WTC11 (cell line): ENCODE data around the gene RABAC1. TPM values are rescaled to one million over a fixed set of nuclear protein-coding genes. Genes with fewer than 3 reads are reported as not detected.

Source experiments
- ATAC-seq: fragments of 200-7000 bp; cut with Tn5 transposase; 2 replicates; pipeline ENCODE4 v1.10.0; 2021; ENCODE audit warnings: mild to moderate bottlenecking, moderate library complexity
- CTCF ChIA-PET: fragments of 300-600 bp; sonication (Branson Sonifier 250); formaldehyde crosslinking; loops from one replicate; lab custom pipeline; 2021; ENCODE audit warnings: antibody characterized with exemption; lab: Charles Lee
- POLR2A ChIA-PET: fragments of 350-600 bp; sonication (Branson Sonifier 250); formaldehyde crosslinking; loops from one replicate; lab custom pipeline; 2021; ENCODE audit warnings: antibody characterized with exemption; lab: Charles Lee
- DNase-seq: peaks from one replicate; pipeline ENCODE4 v3.0.0; 2021; ENCODE audit warnings: low spot score
- H3K27ac Mint-ChIP-seq: 2 replicates; pipeline ENCODE4 v1.8.0; 2021; ENCODE audit warnings: mixed read lengths
- H3K27me3 Mint-ChIP-seq: 2 replicates; pipeline ENCODE4 v1.8.0; 2021; ENCODE audit warnings: low read depth, mild to moderate bottlenecking, moderate library complexity, mixed read lengths
- H3K36me3 Mint-ChIP-seq: 2 replicates; pipeline ENCODE4 v1.8.0; 2021; ENCODE audit warnings: mixed read lengths
- H3K4me1 Mint-ChIP-seq: 2 replicates; pipeline ENCODE4 v1.8.0; 2022; ENCODE audit warnings: mixed read lengths
- H3K4me3 Mint-ChIP-seq: 2 replicates; pipeline ENCODE4 v1.8.0; 2021; ENCODE audit warnings: mild to moderate bottlenecking, moderate library complexity, mixed read lengths
- H3K9me3 Mint-ChIP-seq: 2 replicates; pipeline ENCODE4 v1.8.0; 2021; ENCODE audit warnings: mixed read lengths
- CREM ChIP-seq: sonication (generic); formaldehyde crosslinking; IDR thresholded peaks from 2 replicates; pipeline ENCODE4 v1.8.1; 2022; ENCODE audit warnings: mild to moderate bottlenecking, missing genetic modification reagents, moderate library complexity
- ESRRA ChIP-seq: sonication (generic); formaldehyde crosslinking; IDR thresholded peaks from 2 replicates; pipeline ENCODE4 v1.8.1; 2022; ENCODE audit warnings: mild to moderate bottlenecking, missing genetic modification reagents, borderline replicate concordance
- FOXP1 ChIP-seq: sonication (generic); formaldehyde crosslinking; IDR thresholded peaks from 2 replicates; pipeline ENCODE4 v1.8.0; 2022; ENCODE audit warnings: missing genetic modification reagents, mild to moderate bottlenecking, moderate library complexity, borderline replicate concordance
- GABPB1 ChIP-seq: sonication (generic); formaldehyde crosslinking; IDR thresholded peaks from 2 replicates; pipeline ENCODE4 v1.8.1; 2023; ENCODE audit warnings: mild to moderate bottlenecking, missing genetic modification reagents
- GTF2I ChIP-seq: fragments of 250-450 bp; sonication (Bioruptor Pico); conservative IDR thresholded peaks from 2 replicates; pipeline ENCODE4 v1.4.0; 2021; ENCODE audit warnings: mild to moderate bottlenecking
- PRRX2 ChIP-seq: fragments of 250-450 bp; sonication (Bioruptor Pico); IDR thresholded peaks from 2 replicates; pipeline ENCODE4 v1.8.0; 2021; ENCODE audit warnings: mild to moderate bottlenecking
- RORB ChIP-seq: fragments of 250-450 bp; sonication (Bioruptor Pico); IDR thresholded peaks from 2 replicates; pipeline ENCODE4 v1.9.0; 2021; ENCODE audit warnings: mild to moderate bottlenecking
- SP1 ChIP-seq: sonication (generic); formaldehyde crosslinking; conservative IDR thresholded peaks from 2 replicates; pipeline ENCODE4 v1.8.1; 2022; ENCODE audit warnings: missing genetic modification reagents
- TEAD1 ChIP-seq: sonication (generic); formaldehyde crosslinking; IDR thresholded peaks from 2 replicates; pipeline ENCODE4 v1.8.0; 2022; ENCODE audit warnings: mild to moderate bottlenecking, missing genetic modification reagents
- TEAD4 ChIP-seq: sonication (generic); formaldehyde crosslinking; IDR thresholded peaks from 2 replicates; pipeline ENCODE4 v1.8.0; 2022; ENCODE audit warnings: mild to moderate bottlenecking, missing genetic modification reagents
- ZNF138 ChIP-seq: sonication (generic); formaldehyde crosslinking; conservative IDR thresholded peaks from 2 replicates; pipeline ENCODE4 v1.8.1; 2022; ENCODE audit warnings: mild to moderate bottlenecking, moderate library complexity, missing genetic modification reagents
- ZNF263 ChIP-seq: sonication (generic); formaldehyde crosslinking; IDR thresholded peaks from 2 replicates; pipeline ENCODE4 v1.8.1; 2022; ENCODE audit warnings: low read depth, mild to moderate bottlenecking, moderate library complexity, missing genetic modification reagents
- ZNF396 ChIP-seq: fragments of 250-450 bp; sonication (Bioruptor Pico); IDR thresholded peaks from 2 replicates; pipeline ENCODE4 v1.8.0; 2021; ENCODE audit warnings: mild to moderate bottlenecking, moderate library complexity, borderline replicate concordance
- ZNF416 ChIP-seq: fragments of 250-450 bp; sonication (Bioruptor Pico); IDR thresholded peaks from 2 replicates; pipeline ENCODE4 v1.9.0; 2021; ENCODE audit warnings: mild to moderate bottlenecking, inconsistent platforms
- total RNA-seq: library from RNA; stranded (reverse); gene quantifications from 3 replicates; pipeline ENCODE4 v1.2.3, GENCODE V29; 2021
- TF ChIP-seq, protein P1 (sequence below): sonication (generic); formaldehyde crosslinking; IDR thresholded peaks from 2 replicates; pipeline ENCODE4 v1.8.0; 2022; ENCODE audit warnings: mild to moderate bottlenecking, missing genetic modification reagents
- TF ChIP-seq, protein P2 (sequence below): sonication (generic); formaldehyde crosslinking; IDR thresholded peaks from 2 replicates; pipeline ENCODE4 v1.8.1; 2022; ENCODE audit warnings: low read depth, mild to moderate bottlenecking, moderate library complexity, missing genetic modification reagents, borderline replicate concordance
- TF ChIP-seq, protein P3 (sequence below): sonication (generic); formaldehyde crosslinking; IDR thresholded peaks from 2 replicates; pipeline ENCODE4 v1.8.0; 2023; ENCODE audit warnings: mild to moderate bottlenecking, missing genetic modification reagents
- TF ChIP-seq, protein P4 (sequence below): sonication (generic); formaldehyde crosslinking; IDR thresholded peaks from 2 replicates; pipeline ENCODE4 v1.8.1; 2023; ENCODE audit warnings: mild to moderate bottlenecking, missing genetic modification reagents, moderate library complexity
- TF ChIP-seq, protein P5 (sequence below): sonication (generic); formaldehyde crosslinking; IDR thresholded peaks from 2 replicates; pipeline ENCODE4 v1.8.0; 2023; ENCODE audit warnings: missing genetic modification reagents
- TF ChIP-seq, protein P6 (sequence below): sonication (generic); formaldehyde crosslinking; IDR thresholded peaks from 2 replicates; pipeline ENCODE4 v1.8.0; 2022; ENCODE audit warnings: mild to moderate bottlenecking, missing genetic modification reagents

The RABAC1 gene
- total RNA-seq, 1 experiment from 2014 or later: 159 TPM

DNA sequence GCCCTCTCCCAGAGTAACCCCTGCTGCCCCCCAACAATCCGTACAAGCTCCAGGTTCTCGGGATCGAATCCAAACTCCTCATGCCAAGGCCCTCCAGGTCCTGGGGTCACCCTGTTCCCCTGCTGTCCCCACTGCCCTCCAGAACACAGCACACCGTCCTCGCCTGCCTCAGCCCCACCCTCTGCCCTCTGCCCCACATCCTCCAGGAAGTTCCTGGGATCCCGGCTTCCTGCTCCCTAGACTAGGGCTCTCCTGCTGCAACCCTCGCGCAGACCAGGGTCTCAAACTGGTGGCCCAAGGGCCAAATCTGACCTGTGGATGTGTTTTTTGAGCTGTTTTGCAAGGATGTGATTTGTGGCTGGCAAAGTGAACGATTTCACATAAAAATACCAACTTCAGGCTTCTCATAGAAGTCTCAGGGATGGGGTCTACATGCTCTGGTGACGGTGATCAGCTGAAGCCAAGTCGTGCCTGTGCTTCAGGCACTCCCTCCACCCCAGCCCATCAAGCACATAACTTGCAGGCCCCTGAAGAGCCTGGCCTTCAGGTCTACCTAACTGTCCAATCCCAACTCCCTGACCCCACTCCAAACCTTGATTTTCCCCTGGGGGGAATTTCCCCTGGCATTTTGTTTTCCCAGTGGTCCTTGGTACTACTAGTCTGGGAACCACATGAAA is 1.8 kb downstream of the RABAC1 start (continued):
- TF ChIP-seq, protein P1, sequence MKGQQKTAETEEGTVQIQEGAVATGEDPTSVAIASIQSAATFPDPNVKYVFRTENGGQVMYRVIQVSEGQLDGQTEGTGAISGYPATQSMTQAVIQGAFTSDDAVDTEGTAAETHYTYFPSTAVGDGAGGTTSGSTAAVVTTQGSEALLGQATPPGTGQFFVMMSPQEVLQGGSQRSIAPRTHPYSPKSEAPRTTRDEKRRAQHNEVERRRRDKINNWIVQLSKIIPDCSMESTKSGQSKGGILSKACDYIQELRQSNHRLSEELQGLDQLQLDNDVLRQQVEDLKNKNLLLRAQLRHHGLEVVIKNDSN (CRISPR knock-in tag): no peak
- no peak for TF ChIP-seq PRRX2 (CRISPR knock-in tag)
- TF ChIP-seq, protein P2, sequence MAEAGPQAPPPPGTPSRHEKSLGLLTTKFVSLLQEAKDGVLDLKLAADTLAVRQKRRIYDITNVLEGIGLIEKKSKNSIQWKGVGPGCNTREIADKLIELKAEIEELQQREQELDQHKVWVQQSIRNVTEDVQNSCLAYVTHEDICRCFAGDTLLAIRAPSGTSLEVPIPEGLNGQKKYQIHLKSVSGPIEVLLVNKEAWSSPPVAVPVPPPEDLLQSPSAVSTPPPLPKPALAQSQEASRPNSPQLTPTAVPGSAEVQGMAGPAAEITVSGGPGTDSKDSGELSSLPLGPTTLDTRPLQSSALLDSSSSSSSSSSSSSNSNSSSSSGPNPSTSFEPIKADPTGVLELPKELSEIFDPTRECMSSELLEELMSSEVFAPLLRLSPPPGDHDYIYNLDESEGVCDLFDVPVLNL (CRISPR knock-in tag): no peak
- no peak for TF ChIP-seq FOXP1 (CRISPR knock-in tag)

DNA sequence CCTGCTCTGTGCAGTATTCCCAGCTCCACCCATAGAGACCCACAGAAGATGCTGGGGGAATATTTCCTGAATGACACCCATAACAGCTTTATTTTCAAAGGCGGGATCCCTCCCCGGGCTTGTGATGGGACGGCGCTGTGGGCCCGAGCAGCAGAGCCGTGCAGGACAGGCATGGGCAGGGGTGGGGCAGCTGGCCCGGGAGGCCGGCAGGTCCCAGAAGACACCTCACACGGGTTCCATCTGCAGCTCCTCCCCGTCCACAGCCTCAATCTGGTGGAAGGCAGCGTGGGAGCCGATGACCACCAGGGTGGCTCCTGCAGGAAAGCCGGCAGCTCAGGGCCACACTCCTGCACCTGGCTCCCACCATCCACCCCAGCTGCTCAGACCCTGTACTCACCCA is 2.5 kb downstream of the RABAC1 start:
- ATAC-seq: no peak
- H3K4me1 Mint-ChIP-seq: peaks cover 18% of the 10 kb centered on the region
- no peaks in the 10 kb centered on the region for H3K9me3 Mint-ChIP-seq
- H3K4me3 Mint-ChIP-seq: no peak overlapping the region
- CTCF ChIA-PET: interaction anchor here (0.6 to 3.5 kb wide), 6 partner anchors 10 to 84 kb away, joined by 3 to 26 read pairs (median 10); no protein-coding TSS in a partner anchor
- no peak for TF ChIP-seq TEAD1 (CRISPR knock-in tag)
- no peak for TF ChIP-seq FOXP1 (CRISPR knock-in tag)
- no peak for TF ChIP-seq CREM (CRISPR knock-in tag)
- no peak for TF ChIP-seq GTF2I (CRISPR knock-in tag)
- no peak for TF ChIP-seq ZNF138 (CRISPR knock-in tag)
- TF ChIP-seq, protein P3, sequence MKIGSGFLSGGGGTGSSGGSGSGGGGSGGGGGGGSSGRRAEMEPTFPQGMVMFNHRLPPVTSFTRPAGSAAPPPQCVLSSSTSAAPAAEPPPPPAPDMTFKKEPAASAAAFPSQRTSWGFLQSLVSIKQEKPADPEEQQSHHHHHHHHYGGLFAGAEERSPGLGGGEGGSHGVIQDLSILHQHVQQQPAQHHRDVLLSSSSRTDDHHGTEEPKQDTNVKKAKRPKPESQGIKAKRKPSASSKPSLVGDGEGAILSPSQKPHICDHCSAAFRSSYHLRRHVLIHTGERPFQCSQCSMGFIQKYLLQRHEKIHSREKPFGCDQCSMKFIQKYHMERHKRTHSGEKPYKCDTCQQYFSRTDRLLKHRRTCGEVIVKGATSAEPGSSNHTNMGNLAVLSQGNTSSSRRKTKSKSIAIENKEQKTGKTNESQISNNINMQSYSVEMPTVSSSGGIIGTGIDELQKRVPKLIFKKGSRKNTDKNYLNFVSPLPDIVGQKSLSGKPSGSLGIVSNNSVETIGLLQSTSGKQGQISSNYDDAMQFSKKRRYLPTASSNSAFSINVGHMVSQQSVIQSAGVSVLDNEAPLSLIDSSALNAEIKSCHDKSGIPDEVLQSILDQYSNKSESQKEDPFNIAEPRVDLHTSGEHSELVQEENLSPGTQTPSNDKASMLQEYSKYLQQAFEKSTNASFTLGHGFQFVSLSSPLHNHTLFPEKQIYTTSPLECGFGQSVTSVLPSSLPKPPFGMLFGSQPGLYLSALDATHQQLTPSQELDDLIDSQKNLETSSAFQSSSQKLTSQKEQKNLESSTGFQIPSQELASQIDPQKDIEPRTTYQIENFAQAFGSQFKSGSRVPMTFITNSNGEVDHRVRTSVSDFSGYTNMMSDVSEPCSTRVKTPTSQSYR (CRISPR knock-in tag): no peak
- TF ChIP-seq, protein P4, sequence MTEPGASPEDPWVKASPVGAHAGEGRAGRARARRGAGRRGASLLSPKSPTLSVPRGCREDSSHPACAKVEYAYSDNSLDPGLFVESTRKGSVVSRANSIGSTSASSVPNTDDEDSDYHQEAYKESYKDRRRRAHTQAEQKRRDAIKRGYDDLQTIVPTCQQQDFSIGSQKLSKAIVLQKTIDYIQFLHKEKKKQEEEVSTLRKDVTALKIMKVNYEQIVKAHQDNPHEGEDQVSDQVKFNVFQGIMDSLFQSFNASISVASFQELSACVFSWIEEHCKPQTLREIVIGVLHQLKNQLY (CRISPR knock-in tag): no peak
- TF ChIP-seq, protein P5, sequence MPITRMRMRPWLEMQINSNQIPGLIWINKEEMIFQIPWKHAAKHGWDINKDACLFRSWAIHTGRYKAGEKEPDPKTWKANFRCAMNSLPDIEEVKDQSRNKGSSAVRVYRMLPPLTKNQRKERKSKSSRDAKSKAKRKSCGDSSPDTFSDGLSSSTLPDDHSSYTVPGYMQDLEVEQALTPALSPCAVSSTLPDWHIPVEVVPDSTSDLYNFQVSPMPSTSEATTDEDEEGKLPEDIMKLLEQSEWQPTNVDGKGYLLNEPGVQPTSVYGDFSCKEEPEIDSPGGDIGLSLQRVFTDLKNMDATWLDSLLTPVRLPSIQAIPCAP (CRISPR knock-in tag): no peak
- TF ChIP-seq GABPB1 (CRISPR knock-in tag): no peak
- no peak for TF ChIP-seq ZNF263 (CRISPR knock-in tag)
- TF ChIP-seq, protein P6, sequence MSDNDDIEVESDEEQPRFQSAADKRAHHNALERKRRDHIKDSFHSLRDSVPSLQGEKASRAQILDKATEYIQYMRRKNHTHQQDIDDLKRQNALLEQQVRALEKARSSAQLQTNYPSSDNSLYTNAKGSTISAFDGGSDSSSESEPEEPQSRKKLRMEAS: no peak
- TF ChIP-seq RORB: no peak
- TF ChIP-seq ZNF416 (CRISPR knock-in tag): no peak
- no peak for TF ChIP-seq SP1
- TF ChIP-seq, protein P1 (CRISPR knock-in tag): no peak
- no peak for TF ChIP-seq ESRRA
- no peak for TF ChIP-seq TEAD4
- TF ChIP-seq ZNF396 (CRISPR knock-in tag): no peak
- TF ChIP-seq, all 79 proteins: peak for 0
- POLR2A ChIA-PET: no interaction called here
- no peak for DNase-seq
- Mint-ChIP-seq H3K27ac (no peak overlapping the region), H3K27me3 (no peaks in the 10 kb centered on the region), H3K36me3 (no peaks in the 10 kb centered on the region; the same call in 1 of the 2 replicates)
